K562 (cell line): Measurements from ENCODE around the gene SRD5A1. TPM values are rescaled to one million over a fixed set of nuclear protein-coding genes. Genes with fewer than 3 reads are reported as not detected.

Source experiments
- ATAC-seq: fragments of 200-7000 bp; cut with Tn5 transposase; 3 replicates; pipeline ENCODE4 v1.9.1; 2020; ENCODE audit warnings: moderate library complexity
- BruUV-seq: library from RNA; stranded (reverse); fragments of 400-500 nt; replicated peaks from 2 replicates; lab custom pipeline; 2021; lab: Mats Ljungman, UMichigan
- CTCF ChIA-PET: fragments of 300-600 bp; formaldehyde crosslinking; extraction: SDS; loops from one replicate; lab custom pipeline; 2021; ENCODE audit warnings: low intra/inter-chr PET ratio; lab: Yijun Ruan, JAX
- POLR2A ChIA-PET: fragments of 300-600, 350-650 bp; sonication (Branson Sonifier 250); formaldehyde crosslinking; extraction: SDS; loops from one replicate; lab custom pipeline; 2021; ENCODE audit warnings: antibody characterized with exemption, inconsistent platforms; lab: Yijun Ruan, JAX
- DNase-seq, 4 experiments: peaks; one replicate each; pipeline versions ENCODE4 v3.0.0 to v3.0.0-alpha.2; 2011 to 2018; ENCODE audit warnings: low spot score in 3 of 4, mixed read lengths in 3 of 4; ENCODE audit errors: extremely low read depth in 1 of 4
- FAIRE-seq: peaks from 2 replicates; lab custom pipeline; 2011; peaks lifted over from hg19 to GRCh38; lab: Jason Lieb, UNC
- H2AFZ ChIP-seq: 2 replicates; pipeline ENCODE4 v1.6.0; 2011; ENCODE audit warnings: low read depth, low read length, control low read depth, inconsistent platforms
- H3K27ac ChIP-seq: fragments of 200-600 bp; 3 replicates; pipeline ENCODE4 v1.8.0; 2011; ENCODE audit warnings: low read depth, mild to moderate bottlenecking, control low read depth, inconsistent platforms, low read length, moderate library complexity, mixed read lengths; ENCODE audit errors: extremely low read depth
- H3K27me3 ChIP-seq, 2 experiments: fragments of 300-600 bp in 1 of 2; 2 replicates in 1 of 2; 3 replicates in 1 of 2; pipeline versions ENCODE4 v1.6.0 to v1.8.0; 2011; ENCODE audit warnings: inconsistent platforms in 2 of 2, low read length in 2 of 2, mild to moderate bottlenecking in 1 of 2, mixed read lengths in 1 of 2, moderate library complexity in 1 of 2; ENCODE audit not compliant: control insufficient read depth in 2 of 2, insufficient read depth in 2 of 2
- H3K36me3 ChIP-seq: fragments of 300-600 bp; 3 replicates; pipeline ENCODE4 v1.8.0; 2011; ENCODE audit warnings: mild to moderate bottlenecking, low read length, inconsistent platforms; ENCODE audit not compliant: control insufficient read depth, insufficient read depth
- H3K4me1 ChIP-seq, 2 experiments: fragments of 200-600 bp in 1 of 2; replicated peaks in 1 of 2; 2 replicates in 1 of 2; 3 replicates in 1 of 2; pipeline versions ENCODE4 v1.5.1 to v1.8.0; 2011; ENCODE audit warnings: inconsistent platforms in 2 of 2, low read length in 2 of 2, mild to moderate bottlenecking in 1 of 2, mixed read lengths in 1 of 2, moderate library complexity in 1 of 2; ENCODE audit not compliant: control insufficient read depth in 2 of 2, insufficient read depth in 2 of 2
- H3K4me2 ChIP-seq: 2 replicates; pipeline ENCODE4 v1.6.1; 2011; ENCODE audit warnings: low read length, control low read depth, inconsistent platforms, mixed read lengths; ENCODE audit not compliant: insufficient read depth
- H3K4me3 ChIP-seq: fragments of 200-600 bp; sonication (generic), shearing (Covaris generic); 2 replicates; pipeline ENCODE4 v1.5.1; 2016; ENCODE audit warnings: control low read depth, inconsistent platforms
- H3K79me2 ChIP-seq: fragments of 200-600 bp; 3 replicates; pipeline ENCODE4 v1.8.0; 2011; ENCODE audit warnings: low read length, inconsistent platforms; ENCODE audit not compliant: control insufficient read depth, insufficient read depth
- H3K9ac ChIP-seq, 2 experiments: 2 replicates each; pipeline versions ENCODE4 v1.6.0 to v1.6.1; 2011; ENCODE audit warnings: low read depth in 2 of 2, low read length in 2 of 2, control low read depth in 1 of 2, inconsistent platforms in 1 of 2, mild to moderate bottlenecking in 1 of 2, mixed read lengths in 1 of 2; ENCODE audit not compliant: insufficient read depth in 1 of 2
- H3K9me1 ChIP-seq: one replicate; pipeline ENCODE4 v1.6.0; 2011; ENCODE audit warnings: inconsistent platforms, mild to moderate bottlenecking, low read length, moderate library complexity; ENCODE audit not compliant: control insufficient read depth, insufficient read depth
- H3K9me3 ChIP-seq: replicated peaks from 2 replicates; pipeline ENCODE4 v1.5.1; 2011; ENCODE audit warnings: low read depth, low read length, inconsistent platforms; ENCODE audit not compliant: control insufficient read depth, insufficient read depth
- H4K20me1 ChIP-seq: replicated peaks from 2 replicates; pipeline ENCODE4 v1.6.1; 2011; ENCODE audit warnings: low read length, inconsistent platforms, mixed read lengths; ENCODE audit not compliant: control insufficient read depth, insufficient read depth
- FOXK2 ChIP-seq, 2 experiments: fragments of 450-650 bp; IDR thresholded peaks in 1 of 2; conservative IDR thresholded peaks in 1 of 2; 2 replicates each; pipeline ENCODE4 v1.6.1; 2016; ENCODE audit warnings: low read depth in 2 of 2, mild to moderate bottlenecking in 1 of 2
- KLF16 ChIP-seq: IDR thresholded peaks from 2 replicates; pipeline ENCODE4 v1.6.1; 2016; ENCODE audit warnings: antibody characterized with exemption
- NCOA4 ChIP-seq: fragments of 450-650 bp; IDR thresholded peaks from 2 replicates; pipeline ENCODE4 v1.6.1; 2018; ENCODE audit warnings: mild to moderate bottlenecking; ENCODE audit not compliant: partially characterized antibody
- RBFOX2 ChIP-seq: fragments of 200-400 bp; formaldehyde crosslinking; IDR thresholded peaks from 2 replicates; pipeline ENCODE4 v1.6.1; 2017; ENCODE audit warnings: low read depth, mild to moderate bottlenecking, low read length, moderate library complexity
- WGBS: fragments of 100-300 bp; shearing (Covaris generic); methylation state at CpG from one replicate; pipeline ENCODE4 v1.1.6; 2016; ENCODE audit warnings: low coverage, mixed read lengths; ENCODE audit not compliant: insufficient coverage; ENCODE audit errors: missing lambda C conversion rate; 5-methylcytosine and 5-hydroxymethylcytosine counted together
- in situ Hi-C: fragments of 300-500 bp; cut with MboI; formaldehyde crosslinking; loops from 4 replicates; pipeline ENCODE4 v1.15.0; 2018; ENCODE audit warnings: inconsistent platforms, mixed read lengths
- intact Hi-C: fragments of 100-400 bp; cut with micrococcal nuclease; formaldehyde crosslinking; loops from 2 replicates; pipeline ENCODE4 v1.14.2; 2022
- polyA plus RNA-seq, 8 experiments: library from polyadenylated mRNA; depleted of rRNA in 4 of 8; stranded (reverse) in 5 of 8; unstranded in 3 of 8; fragments of >200 nt; fragmentation: Nextera tagmentation in 2 of 8; fragmentation: Illumina TruSeq in 1 of 8; extraction: Ambion mirVana in 2 of 8; extraction: Trizol in 1 of 8; gene quantifications; 2 replicates each; pipeline versions ENCODE4 v1.2.1 to v1.2.3, GENCODE V29; 2011 to 2014; ENCODE audit warnings: inconsistent platforms in 1 of 8, missing spikeins in 1 of 8
- total RNA-seq, 7 experiments: library from RNA; depleted of rRNA in 6 of 7; stranded (reverse); fragments of >200 nt in 6 of 7; fragmentation: Illumina TruSeq in 2 of 7; extraction: Trizol in 2 of 7; gene quantifications; 2 replicates each; pipeline versions ENCODE4 v1.2.1 to v1.2.3, GENCODE V29; 2011 to 2021; ENCODE audit warnings: low replicate concordance in 1 of 7
- TF ChIP-seq, protein P1 (sequence below), 2 experiments: fragments of 450-650 bp; conservative IDR thresholded peaks; 2 replicates each; pipeline ENCODE4 v1.6.1; 2017; ENCODE audit warnings: mild to moderate bottlenecking in 2 of 2, moderate library complexity in 2 of 2
- TF ChIP-seq, protein P2 (sequence below): fragments of 450-650 bp; IDR thresholded peaks from 2 replicates; pipeline ENCODE4 v1.6.1; 2017; ENCODE audit warnings: antibody characterized with exemption, mild to moderate bottlenecking

Gene SRD5A1
- total and polyA plus RNA-seq, 9 of the 15 experiments (the other 6 are each of a cell fraction or from before 2014, with no cell fraction given), result 1.3 to 22.6 (median 8.1) TPM

DNA sequence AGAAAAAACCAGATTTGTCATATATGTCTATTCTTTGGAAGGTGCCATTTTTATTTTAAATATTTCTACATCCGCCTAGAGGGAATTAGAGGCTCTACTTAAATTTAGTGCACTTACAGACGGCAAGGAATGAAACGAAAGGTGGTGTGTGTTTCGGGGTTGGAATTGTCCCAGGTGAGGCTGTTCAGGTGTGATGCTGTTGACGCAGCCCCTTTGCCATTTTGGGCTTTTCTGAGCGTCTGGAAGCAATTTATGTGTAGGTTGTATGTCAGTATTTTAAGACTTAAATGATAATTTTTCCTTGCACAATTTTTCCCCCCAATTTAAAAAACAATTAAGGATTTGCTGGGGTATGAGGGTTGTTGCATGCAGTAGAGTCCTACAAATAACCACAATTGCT is 82.0 kb downstream of the SRD5A1 start:
- WGBS, result 10% methylated on average over 6 of the region's 6 CpGs
- Histone ChIP-seq H4K20me1 (peaks cover 56% of the 10 kb centered on the region), H3K4me2 (peak overlapping the region; percentile 82), H3K4me3 (peak overlapping the region; percentile 83), H3K9me1 (peaks cover 26% of the 10 kb centered on the region), H3K27me3 (no peaks in the 10 kb centered on the region), H3K36me3 (peaks cover 49% of the 10 kb centered on the region), H3K9me3 (no peaks in the 10 kb centered on the region), H3K27ac (no peak overlapping the region), H3K79me2 (peaks cover 62% of the 10 kb centered on the region), H3K4me1 (peaks cover 37 to 42% of the 10 kb centered on the region in 2 experiments; a peak in 4 of 5 replicates), H2AFZ (no peak overlapping the region), H3K9ac (peak overlapping the region; percentile 35 to 84; a peak in 3 of 4 replicates)
- in situ Hi-C loops (loop anchor here (5.0 kb wide), 1 partner anchor 83 kb away; the partner anchor contains the start of genes NSUN2 and SRD5A1), intact Hi-C loops (loop anchor here (10.0 kb wide), 1 partner anchor 340 kb away; the partner anchor contains the start of gene MED10)
- BruUV-seq, result no TSS peak
- DNase-seq (no peak), FAIRE-seq (peak; percentile 49), ATAC-seq (no peak)
- ChIA-PET POLR2A (no interaction called here), CTCF (no interaction called here)
- no peak for TF ChIP-seq NCOA4

DNA sequence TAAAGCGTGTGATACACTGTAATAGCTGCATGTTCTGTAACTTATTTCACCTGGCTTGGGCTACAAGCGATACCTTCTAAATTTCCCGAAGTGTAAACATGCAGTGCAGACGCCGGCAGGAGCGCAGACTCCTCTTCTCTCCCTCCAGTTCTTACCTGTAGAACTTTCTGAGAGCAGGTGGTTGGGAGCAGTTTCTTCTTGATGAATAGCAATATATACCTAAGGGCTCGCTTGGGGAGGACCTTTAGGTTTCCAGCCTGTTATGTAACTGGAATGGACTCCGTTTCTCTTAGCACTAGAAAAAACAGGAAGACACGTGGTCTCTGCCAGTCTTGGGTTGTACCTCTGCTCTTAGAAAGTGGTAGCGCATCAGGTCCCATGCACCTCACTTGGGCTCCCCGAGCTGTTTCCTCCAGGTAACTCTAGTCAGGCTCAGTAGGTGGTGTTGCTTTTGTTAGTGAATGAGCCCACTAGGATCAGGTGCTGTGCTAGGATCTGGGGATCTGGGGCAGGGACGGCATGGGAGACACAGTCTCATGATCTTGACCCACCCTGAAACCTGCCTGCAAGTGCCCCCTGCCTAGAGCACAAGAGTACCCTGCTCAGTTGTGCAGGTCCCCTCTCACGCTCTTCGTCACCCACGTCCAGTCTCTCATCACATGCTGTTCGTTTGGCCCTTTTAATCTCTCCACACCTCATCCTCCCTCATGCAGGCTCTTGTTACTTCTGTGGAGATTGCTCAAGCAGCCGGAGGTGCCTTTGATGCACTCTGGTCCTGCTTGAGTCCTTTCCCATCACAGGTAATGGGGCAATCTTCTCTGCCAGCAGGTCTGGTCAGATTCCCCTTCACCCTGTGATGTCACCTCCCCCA is 82.8 kb downstream of the SRD5A1 start:
- peak; percentile 42 for FAIRE-seq
- no peak overlapping the region for H2AFZ ChIP-seq
- H4K20me1 ChIP-seq, result peaks cover 61% of the 10 kb centered on the region
- TF ChIP-seq FOXK2 (conservative IDR thresholded peaks at IDR 0.05 in 1 of 2, IDR thresholded peaks at IDR 0.05 in 1 of 2; ENCODE audit: low read depth in 2 of 2) (peak; percentile 44 to 62; a peak in 2 of 4 replicates), KLF16 (no peak), RBFOX2 (peak; percentile 39; the same call in 1 of the 2 replicates)
- TF ChIP-seq, protein P1, sequence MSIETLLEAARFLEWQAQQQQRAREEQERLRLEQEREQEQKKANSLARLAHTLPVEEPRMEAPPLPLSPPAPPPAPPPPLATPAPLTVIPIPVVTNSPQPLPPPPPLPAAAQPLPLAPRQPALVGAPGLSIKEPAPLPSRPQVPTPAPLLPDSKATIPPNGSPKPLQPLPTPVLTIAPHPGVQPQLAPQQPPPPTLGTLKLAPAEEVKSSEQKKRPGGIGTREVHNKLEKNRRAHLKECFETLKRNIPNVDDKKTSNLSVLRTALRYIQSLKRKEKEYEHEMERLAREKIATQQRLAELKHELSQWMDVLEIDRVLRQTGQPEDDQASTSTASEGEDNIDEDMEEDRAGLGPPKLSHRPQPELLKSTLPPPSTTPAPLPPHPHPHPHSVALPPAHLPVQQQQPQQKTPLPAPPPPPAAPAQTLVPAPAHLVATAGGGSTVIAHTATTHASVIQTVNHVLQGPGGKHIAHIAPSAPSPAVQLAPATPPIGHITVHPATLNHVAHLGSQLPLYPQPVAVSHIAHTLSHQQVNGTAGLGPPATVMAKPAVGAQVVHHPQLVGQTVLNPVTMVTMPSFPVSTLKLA (conservative IDR thresholded peaks at IDR 0.05), result peak; percentile 36 to 45; a peak in 1 of 4 replicates
- TF ChIP-seq, protein P2, sequence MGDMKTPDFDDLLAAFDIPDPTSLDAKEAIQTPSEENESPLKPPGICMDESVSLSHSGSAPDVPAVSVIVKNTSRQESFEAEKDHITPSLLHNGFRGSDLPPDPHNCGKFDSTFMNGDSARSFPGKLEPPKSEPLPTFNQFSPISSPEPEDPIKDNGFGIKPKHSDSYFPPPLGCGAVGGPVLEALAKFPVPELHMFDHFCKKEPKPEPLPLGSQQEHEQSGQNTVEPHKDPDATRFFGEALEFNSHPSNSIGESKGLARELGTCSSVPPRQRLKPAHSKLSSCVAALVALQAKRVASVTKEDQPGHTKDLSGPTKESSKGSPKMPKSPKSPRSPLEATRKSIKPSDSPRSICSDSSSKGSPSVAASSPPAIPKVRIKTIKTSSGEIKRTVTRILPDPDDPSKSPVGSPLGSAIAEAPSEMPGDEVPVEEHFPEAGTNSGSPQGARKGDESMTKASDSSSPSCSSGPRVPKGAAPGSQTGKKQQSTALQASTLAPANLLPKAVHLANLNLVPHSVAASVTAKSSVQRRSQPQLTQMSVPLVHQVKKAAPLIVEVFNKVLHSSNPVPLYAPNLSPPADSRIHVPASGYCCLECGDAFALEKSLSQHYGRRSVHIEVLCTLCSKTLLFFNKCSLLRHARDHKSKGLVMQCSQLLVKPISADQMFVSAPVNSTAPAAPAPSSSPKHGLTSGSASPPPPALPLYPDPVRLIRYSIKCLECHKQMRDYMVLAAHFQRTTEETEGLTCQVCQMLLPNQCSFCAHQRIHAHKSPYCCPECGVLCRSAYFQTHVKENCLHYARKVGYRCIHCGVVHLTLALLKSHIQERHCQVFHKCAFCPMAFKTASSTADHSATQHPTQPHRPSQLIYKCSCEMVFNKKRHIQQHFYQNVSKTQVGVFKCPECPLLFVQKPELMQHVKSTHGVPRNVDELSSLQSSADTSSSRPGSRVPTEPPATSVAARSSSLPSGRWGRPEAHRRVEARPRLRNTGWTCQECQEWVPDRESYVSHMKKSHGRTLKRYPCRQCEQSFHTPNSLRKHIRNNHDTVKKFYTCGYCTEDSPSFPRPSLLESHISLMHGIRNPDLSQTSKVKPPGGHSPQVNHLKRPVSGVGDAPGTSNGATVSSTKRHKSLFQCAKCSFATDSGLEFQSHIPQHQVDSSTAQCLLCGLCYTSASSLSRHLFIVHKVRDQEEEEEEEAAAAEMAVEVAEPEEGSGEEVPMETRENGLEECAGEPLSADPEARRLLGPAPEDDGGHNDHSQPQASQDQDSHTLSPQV, result no peak
- in situ Hi-C loops, result loop anchor here (5.0 kb wide), 1 partner anchor 84 kb away; the partner anchor contains the start of genes NSUN2 and SRD5A1
- CTCF ChIA-PET, result no interaction called here
- peaks cover 42% of the 10 kb centered on the region in 2 experiments; a peak in 4 of 5 replicates for H3K4me1 ChIP-seq
- H3K27me3 ChIP-seq, result no peaks in the 10 kb centered on the region
- no peak overlapping the region for H3K27ac ChIP-seq
- intact Hi-C loops, result loop anchor here (10.0 kb wide), 1 partner anchor 341 kb away; the partner anchor contains the start of gene MED10
- 31% methylated on average over 17 of the region's 17 CpGs for WGBS
- peak overlapping the region; percentile 82 for H3K4me2 ChIP-seq
- peaks cover 53% of the 10 kb centered on the region for H3K36me3 ChIP-seq
- no peak for ATAC-seq
- peak overlapping the region; percentile 83 for H3K4me3 ChIP-seq
- H3K9me1 ChIP-seq, result peaks cover 30% of the 10 kb centered on the region
- peak overlapping the region; percentile 35 to 89; a peak in 3 of 4 replicates for H3K9ac ChIP-seq
- BruUV-seq, result no TSS peak
- no peak for DNase-seq
- H3K79me2 ChIP-seq, result peaks cover 69% of the 10 kb centered on the region
- no peaks in the 10 kb centered on the region for H3K9me3 ChIP-seq
- POLR2A ChIA-PET, result no interaction called here
